WTC11 (cell line): Measurements from ENCODE around the gene ESRP2. TPM values are rescaled to one million over a fixed set of nuclear protein-coding genes. Genes with fewer than 3 reads are reported as not detected.

Experiments
- ATAC-seq: fragments of 200-7000 bp; cut with Tn5 transposase; 2 replicates; pipeline ENCODE4 v1.10.0; 2021; ENCODE audit warnings: mild to moderate bottlenecking, moderate library complexity
- CTCF ChIA-PET: fragments of 300-600 bp; sonication (Branson Sonifier 250); formaldehyde crosslinking; loops from one replicate; lab custom pipeline; 2021; ENCODE audit warnings: antibody characterized with exemption; lab: Charles Lee
- POLR2A ChIA-PET: fragments of 350-600 bp; sonication (Branson Sonifier 250); formaldehyde crosslinking; loops from one replicate; lab custom pipeline; 2021; ENCODE audit warnings: antibody characterized with exemption; lab: Charles Lee
- DNase-seq: peaks from one replicate; pipeline ENCODE4 v3.0.0; 2021; ENCODE audit warnings: low spot score
- H3K27ac Mint-ChIP-seq: 2 replicates; pipeline ENCODE4 v1.8.0; 2021; ENCODE audit warnings: mixed read lengths
- H3K27me3 Mint-ChIP-seq: 2 replicates; pipeline ENCODE4 v1.8.0; 2021; ENCODE audit warnings: low read depth, mild to moderate bottlenecking, moderate library complexity, mixed read lengths
- H3K36me3 Mint-ChIP-seq: 2 replicates; pipeline ENCODE4 v1.8.0; 2021; ENCODE audit warnings: mixed read lengths
- H3K4me1 Mint-ChIP-seq: 2 replicates; pipeline ENCODE4 v1.8.0; 2022; ENCODE audit warnings: mixed read lengths
- H3K4me3 Mint-ChIP-seq: 2 replicates; pipeline ENCODE4 v1.8.0; 2021; ENCODE audit warnings: mild to moderate bottlenecking, moderate library complexity, mixed read lengths
- H3K9me3 Mint-ChIP-seq: 2 replicates; pipeline ENCODE4 v1.8.0; 2021; ENCODE audit warnings: mixed read lengths
- ATF1 ChIP-seq: sonication (generic); formaldehyde crosslinking; IDR thresholded peaks from 2 replicates; pipeline ENCODE4 v1.8.1; 2023; ENCODE audit warnings: mild to moderate bottlenecking, moderate library complexity, missing genetic modification reagents
- CBFB ChIP-seq: sonication (generic); formaldehyde crosslinking; IDR thresholded peaks from 2 replicates; pipeline ENCODE4 v1.8.1; 2022; ENCODE audit warnings: mild to moderate bottlenecking, low read depth, missing genetic modification reagents
- E2F1 ChIP-seq: sonication (generic); formaldehyde crosslinking; IDR thresholded peaks from 2 replicates; pipeline ENCODE4 v1.8.0; 2022; ENCODE audit warnings: mild to moderate bottlenecking, missing genetic modification reagents
- ELF4 ChIP-seq: sonication (generic); formaldehyde crosslinking; IDR thresholded peaks from 2 replicates; pipeline ENCODE4 v1.8.1; 2022; ENCODE audit warnings: low read depth, mild to moderate bottlenecking, moderate library complexity, missing genetic modification reagents
- FOXP4 ChIP-seq: sonication (generic); formaldehyde crosslinking; IDR thresholded peaks from 2 replicates; pipeline ENCODE4 v1.8.0; 2022; ENCODE audit warnings: mild to moderate bottlenecking, missing genetic modification reagents
- NFATC4 ChIP-seq: fragments of 250-450 bp; sonication (Bioruptor Pico); IDR thresholded peaks from 2 replicates; pipeline ENCODE4 v1.9.0; 2021; ENCODE audit warnings: mild to moderate bottlenecking
- NFYB ChIP-seq: sonication (generic); formaldehyde crosslinking; conservative IDR thresholded peaks from 2 replicates; pipeline ENCODE4 v1.8.0; 2022; ENCODE audit warnings: low read depth, missing genetic modification reagents
- NR1H2 ChIP-seq: sonication (generic); formaldehyde crosslinking; IDR thresholded peaks from 2 replicates; pipeline ENCODE4 v1.9.0; 2021; ENCODE audit warnings: mild to moderate bottlenecking, moderate library complexity, missing genetic modification reagents
- PRRX2 ChIP-seq: fragments of 250-450 bp; sonication (Bioruptor Pico); IDR thresholded peaks from 2 replicates; pipeline ENCODE4 v1.8.0; 2021; ENCODE audit warnings: mild to moderate bottlenecking
- SP1 ChIP-seq: sonication (generic); formaldehyde crosslinking; conservative IDR thresholded peaks from 2 replicates; pipeline ENCODE4 v1.8.1; 2022; ENCODE audit warnings: missing genetic modification reagents
- TEAD1 ChIP-seq: sonication (generic); formaldehyde crosslinking; IDR thresholded peaks from 2 replicates; pipeline ENCODE4 v1.8.0; 2022; ENCODE audit warnings: mild to moderate bottlenecking, missing genetic modification reagents
- ZNF396 ChIP-seq: fragments of 250-450 bp; sonication (Bioruptor Pico); IDR thresholded peaks from 2 replicates; pipeline ENCODE4 v1.8.0; 2021; ENCODE audit warnings: mild to moderate bottlenecking, moderate library complexity, borderline replicate concordance
- ZNF423 ChIP-seq: fragments of 250-450 bp; sonication (Bioruptor Pico); IDR thresholded peaks from 2 replicates; pipeline ENCODE4 v2.1.2; 2022; ENCODE audit warnings: mild to moderate bottlenecking, moderate library complexity
- ZNF671 ChIP-seq: fragments of 250-450 bp; sonication (Bioruptor Pico); IDR thresholded peaks from 2 replicates; pipeline ENCODE4 v1.8.0; 2021; ENCODE audit warnings: mild to moderate bottlenecking
- total RNA-seq: library from RNA; stranded (reverse); gene quantifications from 3 replicates; pipeline ENCODE4 v1.2.3, GENCODE V29; 2021
- TF ChIP-seq, protein P1 (sequence below): sonication (generic); formaldehyde crosslinking; IDR thresholded peaks from 2 replicates; pipeline ENCODE4 v1.8.0; 2023; ENCODE audit warnings: mild to moderate bottlenecking, missing genetic modification reagents
- TF ChIP-seq, protein P2 (sequence below): sonication (generic); formaldehyde crosslinking; IDR thresholded peaks from 2 replicates; pipeline ENCODE4 v1.8.1; 2023; ENCODE audit warnings: mild to moderate bottlenecking, missing genetic modification reagents, moderate library complexity
- TF ChIP-seq, protein P3 (sequence below): sonication (generic); formaldehyde crosslinking; IDR thresholded peaks from 2 replicates; pipeline ENCODE4 v1.8.0; 2022; ENCODE audit warnings: mild to moderate bottlenecking, missing genetic modification reagents
- TF ChIP-seq, protein P4 (sequence below): sonication (generic); formaldehyde crosslinking; IDR thresholded peaks from 2 replicates; pipeline ENCODE4 v1.8.1; 2022; ENCODE audit warnings: missing genetic modification reagents, borderline replicate concordance

ESRP2 gene
- total RNA-seq, 1 experiment from 2014 or later = 55.0 TPM

GRCh38 chr16:68233835-68234187, 2.1 kb downstream of the ESRP2 start (continued):
- TF ChIP-seq, protein P1, sequence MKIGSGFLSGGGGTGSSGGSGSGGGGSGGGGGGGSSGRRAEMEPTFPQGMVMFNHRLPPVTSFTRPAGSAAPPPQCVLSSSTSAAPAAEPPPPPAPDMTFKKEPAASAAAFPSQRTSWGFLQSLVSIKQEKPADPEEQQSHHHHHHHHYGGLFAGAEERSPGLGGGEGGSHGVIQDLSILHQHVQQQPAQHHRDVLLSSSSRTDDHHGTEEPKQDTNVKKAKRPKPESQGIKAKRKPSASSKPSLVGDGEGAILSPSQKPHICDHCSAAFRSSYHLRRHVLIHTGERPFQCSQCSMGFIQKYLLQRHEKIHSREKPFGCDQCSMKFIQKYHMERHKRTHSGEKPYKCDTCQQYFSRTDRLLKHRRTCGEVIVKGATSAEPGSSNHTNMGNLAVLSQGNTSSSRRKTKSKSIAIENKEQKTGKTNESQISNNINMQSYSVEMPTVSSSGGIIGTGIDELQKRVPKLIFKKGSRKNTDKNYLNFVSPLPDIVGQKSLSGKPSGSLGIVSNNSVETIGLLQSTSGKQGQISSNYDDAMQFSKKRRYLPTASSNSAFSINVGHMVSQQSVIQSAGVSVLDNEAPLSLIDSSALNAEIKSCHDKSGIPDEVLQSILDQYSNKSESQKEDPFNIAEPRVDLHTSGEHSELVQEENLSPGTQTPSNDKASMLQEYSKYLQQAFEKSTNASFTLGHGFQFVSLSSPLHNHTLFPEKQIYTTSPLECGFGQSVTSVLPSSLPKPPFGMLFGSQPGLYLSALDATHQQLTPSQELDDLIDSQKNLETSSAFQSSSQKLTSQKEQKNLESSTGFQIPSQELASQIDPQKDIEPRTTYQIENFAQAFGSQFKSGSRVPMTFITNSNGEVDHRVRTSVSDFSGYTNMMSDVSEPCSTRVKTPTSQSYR (CRISPR knock-in tag) = no peak
- TF ChIP-seq ZNF396 (CRISPR knock-in tag) = no peak

- ATAC-seq (no peak), DNase-seq (no peak)
- H3K4me1 Mint-ChIP-seq = peaks cover 22% of the 10 kb centered on the region
- ChIA-PET POLR2A (no interaction called here), CTCF (interaction anchor here (0.7 to 5.1 kb wide), 6 partner anchors 30 to 906 kb away, joined by 3 to 46 read pairs (median 4); partner anchors contain the start of gene NFATC3)
- no peak for TF ChIP-seq FOXP4 (CRISPR knock-in tag)
- TF ChIP-seq ATF1 (CRISPR knock-in tag) = no peak
- TF ChIP-seq TEAD1 = no peak
- TF ChIP-seq PRRX2 (CRISPR knock-in tag) = no peak
- TF ChIP-seq, protein P2, sequence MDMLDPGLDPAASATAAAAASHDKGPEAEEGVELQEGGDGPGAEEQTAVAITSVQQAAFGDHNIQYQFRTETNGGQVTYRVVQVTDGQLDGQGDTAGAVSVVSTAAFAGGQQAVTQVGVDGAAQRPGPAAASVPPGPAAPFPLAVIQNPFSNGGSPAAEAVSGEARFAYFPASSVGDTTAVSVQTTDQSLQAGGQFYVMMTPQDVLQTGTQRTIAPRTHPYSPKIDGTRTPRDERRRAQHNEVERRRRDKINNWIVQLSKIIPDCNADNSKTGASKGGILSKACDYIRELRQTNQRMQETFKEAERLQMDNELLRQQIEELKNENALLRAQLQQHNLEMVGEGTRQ (CRISPR knock-in tag) = no peak
- TF ChIP-seq, protein P3, sequence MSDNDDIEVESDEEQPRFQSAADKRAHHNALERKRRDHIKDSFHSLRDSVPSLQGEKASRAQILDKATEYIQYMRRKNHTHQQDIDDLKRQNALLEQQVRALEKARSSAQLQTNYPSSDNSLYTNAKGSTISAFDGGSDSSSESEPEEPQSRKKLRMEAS (CRISPR knock-in tag) = no peak
- TF ChIP-seq SP1 (CRISPR knock-in tag) = no peak
- TF ChIP-seq NFATC4 (CRISPR knock-in tag) = no peak
- no peak for TF ChIP-seq ELF4
- TF ChIP-seq NFYB (CRISPR knock-in tag) = no peak
- no peak for TF ChIP-seq E2F1 (CRISPR knock-in tag)
- no peak for TF ChIP-seq CBFB (CRISPR knock-in tag)
- TF ChIP-seq ZNF671 = no peak
- TF ChIP-seq NR1H2 (CRISPR knock-in tag) = no peak
- TF ChIP-seq ZNF423 = no peak
- TF ChIP-seq, protein P4, sequence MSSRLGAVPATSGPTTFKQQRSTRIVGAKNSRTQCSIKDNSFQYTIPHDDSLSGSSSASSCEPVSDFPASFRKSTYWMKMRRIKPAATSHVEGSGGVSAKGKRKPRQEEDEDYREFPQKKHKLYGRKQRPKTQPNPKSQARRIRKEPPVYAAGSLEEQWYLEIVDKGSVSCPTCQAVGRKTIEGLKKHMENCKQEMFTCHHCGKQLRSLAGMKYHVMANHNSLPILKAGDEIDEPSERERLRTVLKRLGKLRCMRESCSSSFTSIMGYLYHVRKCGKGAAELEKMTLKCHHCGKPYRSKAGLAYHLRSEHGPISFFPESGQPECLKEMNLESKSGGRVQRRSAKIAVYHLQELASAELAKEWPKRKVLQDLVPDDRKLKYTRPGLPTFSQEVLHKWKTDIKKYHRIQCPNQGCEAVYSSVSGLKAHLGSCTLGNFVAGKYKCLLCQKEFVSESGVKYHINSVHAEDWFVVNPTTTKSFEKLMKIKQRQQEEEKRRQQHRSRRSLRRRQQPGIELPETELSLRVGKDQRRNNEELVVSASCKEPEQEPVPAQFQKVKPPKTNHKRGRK (CRISPR knock-in tag) = no peak
- peak overlapping the region; percentile 72 for H3K4me3 Mint-ChIP-seq
- no peaks in the 10 kb centered on the region for H3K27me3 Mint-ChIP-seq
- H3K36me3 Mint-ChIP-seq = peaks cover 40% of the 10 kb centered on the region
- peak overlapping the region; percentile 77 for H3K27ac Mint-ChIP-seq
- H3K9me3 Mint-ChIP-seq = no peaks in the 10 kb centered on the region
Observed at GRCh38 chr16:68233085-68233834, 2.7 kb downstream of the ESRP2 start.
